A549 treated with dexamethasone at 1 μM for 4 hours (cell line): ENCODE measurements around the gene HAUS5. TPM values are rescaled to one million over a fixed set of nuclear protein-coding genes. Genes with fewer than 3 reads are reported as not detected.

Source experiments
- total RNA-seq: library from RNA; stranded (reverse); fragments of 200-300 nt; extraction: Qiagen RNA extraction; gene quantifications from 5 replicates; pipeline ENCODE4 v1.2.3, GENCODE V29; 2022

The HAUS5 gene
- total RNA-seq, result 10.6 to 18.6 TPM (median 15.8 TPM) in 5 replicates

GRCh38 chr19:35612559-35613321 is at the start of gene HAUS5:
HAUS5 (plus strand) TSS chr19:35612735; CDS start chr19:35612795, 60 bp downstream.

GRCh38 chr19:35563207-35563829 is 49.2 kb upstream of the HAUS5 start, which contains the start of gene ATP4A:
ATP4A (minus strand) TSS chr19:35563658; CDS start chr19:35563629, 29 bp downstream.

GRCh38 chr19:35585848-35586247 is 26.7 kb upstream of the HAUS5 start, which contains the start of gene PMIS2:
PMIS2 (plus strand) TSS chr19:35586173; CDS start chr19:35586260, 87 bp downstream.

GRCh38 chr19:35628565-35629331 is 16.2 kb downstream of the HAUS5 start, which contains the start of gene RBM42:
RBM42 (plus strand) TSS chr19:35629036; CDS start chr19:35629154, 118 bp downstream.

GRCh38 chr19:35641515-35642151 is 29.1 kb downstream of the HAUS5 start, which contains the start of gene ETV2:
ETV2 (plus strand) TSS chr19:35641745; CDS start chr19:35642461, 716 bp downstream.

GRCh38 chr19:35648017-35648961 is 35.8 kb downstream of the HAUS5 start, which contains the start of gene COX6B1:
COX6B1 (plus strand) TSS chr19:35648323; CDS start chr19:35651244, 2,921 bp downstream.

GRCh38 chr19:35666251-35666913 is 53.8 kb downstream of the HAUS5 start, which contains the start of gene UPK1A:
UPK1A (plus strand) TSS chr19:35666517; CDS start chr19:35666813, 296 bp downstream.

Other genes with a start within 250 kb of the HAUS5 start
- gene GPR42, start 241.7 kb upstream of the HAUS5 start, total RNA-seq, result not detected in 5 replicates
- 0.03 to 0.06 TPM (median 0.04 TPM) in 4 of 5 replicates, not detected in the other for gene FFAR2, start 164.5 kb upstream of the HAUS5 start, total RNA-seq
- not detected in 5 replicates for gene KRTDAP, start 122.3 kb upstream of the HAUS5 start, total RNA-seq
- gene DMKN, start 99.1 kb upstream of the HAUS5 start, total RNA-seq, result 31.6 to 41.1 TPM (median 36.7 TPM) in 5 replicates
- gene SBSN, start 84.4 kb upstream of the HAUS5 start, total RNA-seq, result 2.9 to 4.4 TPM (median 3.9 TPM) in 5 replicates
- gene GAPDHS, start 79.3 kb upstream of the HAUS5 start, total RNA-seq, result 0.07 to 0.26 TPM (median 0.09 TPM) in 5 replicates
- 352 to 413 TPM (median 378 TPM) in 5 replicates for gene TMEM147, start 67.1 kb upstream of the HAUS5 start, total RNA-seq
- gene ATP4A, start 49.1 kb upstream of the HAUS5 start, total RNA-seq, result 0.02 to 0.19 TPM (median 0.08 TPM) in 4 of 5 replicates, not detected in the other
- not detected in 5 replicates for gene PMIS2, start 26.6 kb upstream of the HAUS5 start, total RNA-seq
- gene RBM42, start 16.3 kb downstream of the HAUS5 start, total RNA-seq, result 142 to 206 TPM (median 203 TPM) in 5 replicates
- 1.3 to 3.2 TPM (median 2.8 TPM) in 5 replicates for gene ETV2, start 29.0 kb downstream of the HAUS5 start, total RNA-seq
- 1,250 to 1,794 TPM (median 1,275 TPM) in 5 replicates for gene COX6B1, start 35.6 kb downstream of the HAUS5 start, total RNA-seq
- gene UPK1A, start 53.8 kb downstream of the HAUS5 start, total RNA-seq, result 0.47 to 1.2 TPM (median 0.97 TPM) in 5 replicates
- gene ZBTB32, start 91.8 kb downstream of the HAUS5 start, total RNA-seq, result not detected in 5 replicates
- 35.9 to 63.5 TPM (median 60.7 TPM) in 5 replicates for gene KMT2B, start 105.3 kb downstream of the HAUS5 start, total RNA-seq
- 9.6 to 14.5 TPM (median 11.2 TPM) in 5 replicates for gene IGFLR1, start 129.7 kb downstream of the HAUS5 start, total RNA-seq
- gene U2AF1L4, start 132.7 kb downstream of the HAUS5 start, total RNA-seq, result 23.2 to 30.8 TPM (median 26.5 TPM) in 5 replicates
- gene PSENEN, start 132.9 kb downstream of the HAUS5 start, total RNA-seq, result 255 to 313 TPM (median 263 TPM) in 5 replicates
- 19.1 to 28.1 TPM (median 22.8 TPM) in 5 replicates for gene LIN37, start 135.8 kb downstream of the HAUS5 start, total RNA-seq
- gene HSPB6, start 144.3 kb downstream of the HAUS5 start, total RNA-seq, result 0.24 to 0.39 TPM (median 0.34 TPM) in 4 of 5 replicates, not detected in the other
- 20.3 to 35.5 TPM (median 32.5 TPM) in 5 replicates for gene PROSER3, start 145.4 kb downstream of the HAUS5 start, total RNA-seq
- 3.0 to 10.3 TPM (median 6.4 TPM) in 5 replicates for gene ARHGAP33, start 162.8 kb downstream of the HAUS5 start, total RNA-seq
- gene PRODH2, start 200.1 kb downstream of the HAUS5 start, total RNA-seq, result 0.12 to 0.46 TPM (median 0.16 TPM) in 5 replicates
- 0.38 to 0.70 TPM (median 0.45 TPM) in 5 replicates for gene NPHS1, start 239.8 kb downstream of the HAUS5 start, total RNA-seq
- gene KIRREL2, start 244.2 kb downstream of the HAUS5 start, total RNA-seq, result 0.37 to 0.65 TPM (median 0.52 TPM) in 5 replicates